Suprapubic skin (tissue), 3 donors: Measurements from ENCODE around the gene SORCS1.

ENCODE experiments used
- CTCF ChIP-seq, 2 donors: fragments of 200-600 bp in 1 of 2; fragments of 450-650 bp in 1 of 2; sonication (generic) in 1 of 2; IDR thresholded peaks; one replicate each; pipeline ENCODE4 v1.5.1; 2016 to 2019; ENCODE audit warnings: antibody characterized with exemption in 2 of 2, mild to moderate bottlenecking in 1 of 2, moderate library complexity in 1 of 2
- EP300 ChIP-seq: sonication (generic); formaldehyde crosslinking; IDR thresholded peaks from one replicate; pipeline ENCODE4 v1.6.1; 2017; ENCODE audit warnings: antibody characterized with exemption
- POLR2A ChIP-seq, 2 donors: fragments of 450-650 bp; IDR thresholded peaks; one replicate each; pipeline ENCODE4 v1.6.1; 2017; ENCODE audit warnings: antibody characterized with exemption in 2 of 2, mild to moderate bottlenecking in 2 of 2, moderate library complexity in 2 of 2

DNA sequence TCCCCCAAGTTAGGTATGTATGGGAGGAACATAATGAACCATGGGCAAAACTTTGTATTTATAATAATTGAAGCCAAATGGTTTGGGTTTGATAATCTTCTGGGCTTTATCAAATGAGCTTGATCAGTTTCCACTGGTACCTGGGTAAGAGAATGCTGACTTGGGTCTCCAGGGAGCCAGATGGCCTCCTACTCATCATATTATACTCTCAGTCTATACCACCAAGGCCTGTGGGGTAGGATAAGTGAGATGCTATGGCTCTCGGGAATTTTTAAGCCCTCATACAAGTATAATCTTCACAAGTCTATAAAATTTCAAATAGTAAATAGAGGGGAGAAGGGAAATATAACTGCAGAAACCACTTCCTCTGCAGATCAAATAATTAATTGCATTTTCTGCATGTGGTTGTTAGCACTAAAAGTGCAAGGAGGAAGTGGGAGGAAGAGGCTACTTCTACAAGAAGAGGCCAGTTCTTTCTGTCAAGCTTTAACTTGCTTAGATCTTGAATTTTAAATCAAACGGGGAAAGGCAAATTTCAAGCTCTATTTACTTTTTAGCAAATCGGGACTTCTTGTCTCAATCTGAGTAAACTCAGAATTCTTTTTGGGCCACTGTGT lies 349.0 kb downstream of the SORCS1 start:
- TF ChIP-seq POLR2A (IDR thresholded peaks at IDR 0.05) (no peak), CTCF (IDR thresholded peaks at IDR 0.05) (no peak), EP300 (no peak)
